Natural killer cell (primary cell): ENCODE results near the gene NHS. TPM values are rescaled to one million over a fixed set of nuclear protein-coding genes. Genes with fewer than 3 reads are reported as not detected.
"Not testable (repeated sequence)": the region's sequence is repeated elsewhere in the genome, so short reads cannot be mapped to it uniquely, and the experiment has no call there.

ENCODE experiments used
- ATAC-seq, 3 donors: fragments of 150-1000 bp in 2 of 3; fragments of 200-7000 bp in 1 of 3; cut with Tn5 transposase; 1 replicate in 1 of 3; 2 replicates in 2 of 3; pipeline ENCODE4 v1.10.0; 2021; ENCODE audit warnings: mild to moderate bottlenecking in 2 of 3, moderate library complexity in 2 of 3
- DNase-seq, 2 donors: peaks; one replicate each; pipeline versions ENCODE4 v3.0.0 to v3.0.0-alpha.2; 2013 to 2021; ENCODE audit warnings: mixed read lengths in 1 of 2
- H3K27ac ChIP-seq: one replicate; pipeline ENCODE4 v1.5.1; 2013; ENCODE audit warnings: mild to moderate bottlenecking, low read length
- H3K27me3 ChIP-seq: one replicate; pipeline ENCODE4 v1.6.1; 2013; ENCODE audit warnings: low read length; ENCODE audit not compliant: control insufficient read depth, insufficient read depth
- H3K36me3 ChIP-seq: one replicate; pipeline ENCODE4 v1.6.1; 2013; ENCODE audit warnings: low read length; ENCODE audit not compliant: control insufficient read depth, insufficient read depth
- H3K4me1 ChIP-seq: one replicate; pipeline ENCODE4 v1.6.1; 2013; ENCODE audit warnings: low read length; ENCODE audit not compliant: control insufficient read depth, insufficient read depth
- H3K4me3 ChIP-seq: one replicate; pipeline ENCODE4 v1.5.1; 2013; ENCODE audit warnings: low read length
- H3K9me3 ChIP-seq: one replicate; pipeline ENCODE4 v1.6.1; 2013; ENCODE audit warnings: low read length; ENCODE audit not compliant: control insufficient read depth, insufficient read depth
- H3K27ac Mint-ChIP-seq, 2 donors: one replicate each; pipeline ENCODE4 v1.8.0; 2022; ENCODE audit warnings: mild to moderate bottlenecking in 2 of 2, mixed read lengths in 2 of 2, moderate library complexity in 1 of 2
- H3K27me3 Mint-ChIP-seq, 2 donors: one replicate each; pipeline ENCODE4 v1.8.0; 2022; ENCODE audit warnings: low read depth in 2 of 2, mixed read lengths in 2 of 2
- H3K36me3 Mint-ChIP-seq: one replicate; pipeline ENCODE4 v1.8.0; 2022; ENCODE audit warnings: mixed read lengths
- H3K4me1 Mint-ChIP-seq, 2 donors: one replicate each; pipeline ENCODE4 v1.8.0; 2022; ENCODE audit warnings: mixed read lengths in 2 of 2
- H3K4me3 Mint-ChIP-seq: one replicate; pipeline ENCODE4 v1.8.0; 2022; ENCODE audit warnings: mild to moderate bottlenecking, moderate library complexity, mixed read lengths
- H3K9me3 Mint-ChIP-seq, 2 donors: one replicate each; pipeline ENCODE4 v1.8.0; 2022; ENCODE audit warnings: mixed read lengths in 2 of 2
- CTCF ChIP-seq: fragments of 200-600 bp; IDR thresholded peaks from one replicate; pipeline ENCODE4 v1.8.0; 2022; ENCODE audit warnings: antibody characterized with exemption
- WGBS: methylation state at CpG from one replicate; pipeline ENCODE4 v1.1.7; 2013; ENCODE audit warnings: missing lambda C conversion rate; ENCODE audit not compliant: insufficient coverage; 5-methylcytosine and 5-hydroxymethylcytosine counted together
- intact Hi-C: fragments of 100-400 bp; cut with micrococcal nuclease; formaldehyde crosslinking; loops from one replicate; pipeline ENCODE4 v1.14.2; 2022
- total RNA-seq, 4 donors: library from RNA; stranded (reverse); fragments of 120-200 nt in 1 of 4; gene quantifications; one replicate each; pipeline versions ENCODE4 v1.2.3 to v1.2.4, GENCODE V29; 2013 to 2022

Gene NHS
- total RNA-seq, 3 donors from 2014 or later (not counting 1 experiment from before 2014, with no cell fraction given) = 0.05 to 0.28 TPM; not detected in 1

DNA sequence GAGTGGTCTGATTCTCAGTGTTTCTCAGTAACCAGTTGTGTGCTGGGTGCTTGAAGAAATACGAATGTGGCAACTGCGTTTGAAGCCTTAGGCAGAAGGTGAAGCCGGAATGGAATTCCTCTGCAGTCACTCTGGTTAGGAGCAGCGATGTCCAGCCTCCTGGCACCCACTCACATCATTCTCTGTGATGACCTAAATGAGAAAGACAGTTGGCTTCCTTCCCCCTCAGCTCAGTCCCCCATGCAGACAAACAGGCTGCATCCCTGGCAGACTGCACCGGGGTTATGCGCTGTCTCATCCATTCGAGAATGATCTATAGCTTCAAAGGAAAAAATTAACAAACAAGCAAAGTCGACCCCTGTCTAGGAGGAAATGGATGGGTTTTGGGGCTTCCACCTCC is 192.2 kb downstream of the NHS start:
- DNase-seq (no peak), ATAC-seq (no peak)
- Histone ChIP-seq H3K4me3 (no peak overlapping the region), H3K27ac (no peak overlapping the region), H3K9me3 (no peaks in the 10 kb centered on the region), H3K4me1 (no peaks in the 10 kb centered on the region), H3K36me3 (no peaks in the 10 kb centered on the region), H3K27me3 (no peaks in the 10 kb centered on the region)
- Mint-ChIP-seq H3K36me3 (no peaks in the 10 kb centered on the region), H3K4me3 (no peak overlapping the region), H3K27me3 (peaks cover 8 to 9% of the 10 kb centered on the region in 2 donors), H3K4me1 (peaks cover 0 to 5% of the 10 kb centered on the region in 2 donors), H3K9me3 (peaks cover 0 to 2% of the 10 kb centered on the region in 2 donors), H3K27ac (no peak overlapping the region)
- TF ChIP-seq CTCF = no peak
- intact Hi-C loops = no loop called here
- WGBS = 76% methylated on average over 6 of the region's 8 CpGs

- TF ChIP-seq CTCF = no peak
- Histone ChIP-seq H3K36me3 (no peaks in the 10 kb centered on the region), H3K27ac (no peak overlapping the region), H3K9me3 (no peaks in the 10 kb centered on the region), H3K27me3 (no peaks in the 10 kb centered on the region), H3K4me1 (no peaks in the 10 kb centered on the region), H3K4me3 (no peak overlapping the region)
- Mint-ChIP-seq H3K36me3 (no peaks in the 10 kb centered on the region), H3K9me3 (peaks cover 0 to 2% of the 10 kb centered on the region in 2 donors), H3K27me3 (peaks cover 8 to 9% of the 10 kb centered on the region in 2 donors), H3K27ac (no peak overlapping the region), H3K4me1 (peaks cover 0 to 5% of the 10 kb centered on the region in 2 donors), H3K4me3 (no peak overlapping the region)
- DNase-seq = no peak
- intact Hi-C loops = no loop called here
- no peak for ATAC-seq
- 86% methylated on average over 1 of the region's 2 CpGs for WGBS
Measured at GRCh38 chrX:17567821-17568220, 192.8 kb downstream of the NHS start.

DNA sequence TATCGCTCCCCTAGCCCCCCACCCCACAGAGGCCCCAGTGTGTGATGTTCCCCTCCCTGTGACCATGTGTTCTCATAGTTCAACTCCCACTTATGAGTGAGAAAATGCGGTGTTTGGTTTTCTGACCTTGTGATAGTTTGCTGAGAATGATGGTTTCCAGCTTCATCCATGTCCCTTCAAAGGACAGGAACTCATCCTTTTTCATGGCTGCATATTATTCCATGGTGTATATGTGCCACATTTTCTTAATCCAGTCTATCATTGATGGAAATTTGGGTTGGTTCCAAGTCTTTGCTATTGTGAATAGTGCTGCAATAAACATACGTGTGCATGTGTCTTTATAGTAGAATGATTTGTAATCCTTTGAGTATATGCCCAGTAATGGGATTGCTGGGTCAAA is 193.8 kb downstream of the NHS start:
- H3K4me1 Mint-ChIP-seq, H3K4me3 ChIP-seq, intact Hi-C loops, H3K9me3 ChIP-seq, H3K4me1 ChIP-seq, H3K36me3 Mint-ChIP-seq, H3K27ac Mint-ChIP-seq, H3K9me3 Mint-ChIP-seq, DNase-seq, H3K4me3 Mint-ChIP-seq, H3K27ac ChIP-seq, ATAC-seq, H3K27me3 ChIP-seq, H3K36me3 ChIP-seq: not testable (repeated sequence)
- 80% methylated on average over 1 of the region's 3 CpGs for WGBS
- H3K27me3 Mint-ChIP-seq = peaks cover 0 to 13% of the 10 kb centered on the region in 2 donors

- DNase-seq (no peak), ATAC-seq (no peak)
- H3K4me3 Mint-ChIP-seq = no peak overlapping the region
- Histone ChIP-seq H3K9me3 (no peaks in the 10 kb centered on the region), H3K4me3 (no peak overlapping the region), H3K27me3 (no peaks in the 10 kb centered on the region), H3K36me3 (no peaks in the 10 kb centered on the region), H3K4me1 (no peaks in the 10 kb centered on the region), H3K27ac (no peak overlapping the region)
- H3K27ac Mint-ChIP-seq = no peak overlapping the region
- no peaks in the 10 kb centered on the region for H3K36me3 Mint-ChIP-seq
- no peaks in the 10 kb centered on the region for H3K4me1 Mint-ChIP-seq
- TF ChIP-seq CTCF = no peak
- no CpG with 5 or more reads among the region's 5 CpGs for WGBS
- intact Hi-C loops = no loop called here
- peaks cover 0 to 3% of the 10 kb centered on the region in 2 donors for H3K9me3 Mint-ChIP-seq
- H3K27me3 Mint-ChIP-seq = peaks cover 11 to 47% of the 10 kb centered on the region in 2 donors
Measured at GRCh38 chrX:17579026-17579425, 204.0 kb downstream of the NHS start.
